Suprapubic skin (tissue), 4 donors: ENCODE results near the gene PTCHD4. TPM values are rescaled to one million over a fixed set of nuclear protein-coding genes. Genes with fewer than 3 reads are reported as not detected.

Experiments used
- DNase-seq, 2 donors: peaks; one replicate each; pipeline ENCODE4 v3.0.0-alpha.2; 2019; ENCODE audit warnings: low spot score in 2 of 2
- H3K27ac ChIP-seq: fragments of 200-600 bp; sonication (generic); one replicate; pipeline ENCODE4 v1.5.1; 2019
- H3K27me3 ChIP-seq: fragments of 200-600 bp; sonication (generic); one replicate; pipeline ENCODE4 v1.5.1; 2019
- H3K36me3 ChIP-seq: fragments of 200-600 bp; sonication (generic); one replicate; pipeline ENCODE4 v1.5.1; 2019
- H3K4me1 ChIP-seq: fragments of 200-600 bp; sonication (generic); one replicate; pipeline ENCODE4 v1.5.1; 2019
- H3K4me3 ChIP-seq: fragments of 200-600 bp; sonication (generic); one replicate; pipeline ENCODE4 v1.5.1; 2019; ENCODE audit warnings: mild to moderate bottlenecking
- H3K9me3 ChIP-seq: fragments of 200-600 bp; sonication (generic); one replicate; pipeline ENCODE4 v1.5.1; 2019
- CTCF ChIP-seq, 2 donors: fragments of 200-600 bp in 1 of 2; fragments of 450-650 bp in 1 of 2; sonication (generic) in 1 of 2; IDR thresholded peaks; one replicate each; pipeline ENCODE4 v1.5.1; 2016 to 2019; ENCODE audit warnings: antibody characterized with exemption in 2 of 2, mild to moderate bottlenecking in 1 of 2, moderate library complexity in 1 of 2
- EP300 ChIP-seq: sonication (generic); formaldehyde crosslinking; IDR thresholded peaks from one replicate; pipeline ENCODE4 v1.6.1; 2017; ENCODE audit warnings: antibody characterized with exemption
- POLR2A ChIP-seq, 2 donors: fragments of 450-650 bp; IDR thresholded peaks; one replicate each; pipeline ENCODE4 v1.6.1; 2017; ENCODE audit warnings: antibody characterized with exemption in 2 of 2, mild to moderate bottlenecking in 2 of 2, moderate library complexity in 2 of 2
- POLR2AphosphoS5 ChIP-seq, 3 donors: sonication (generic); formaldehyde crosslinking; IDR thresholded peaks; one replicate each; pipeline ENCODE4 v1.6.1; 2017; ENCODE audit warnings: antibody characterized with exemption in 3 of 3
- WGBS: methylation state at CpG from one replicate; pipeline ENCODE4 v1.1.5; 2018; 5-methylcytosine and 5-hydroxymethylcytosine counted together
- total RNA-seq, 4 donors: library from RNA; depleted of rRNA; stranded (reverse); fragments of >200 nt; gene quantifications; one replicate each; pipeline ENCODE4 v1.1.0, GENCODE V29; 2016

PTCHD4 gene
- total RNA-seq, 4 donors from 2014 or later = 0.47 to 0.64 TPM; not detected in 2

- no peak for TF ChIP-seq CTCF (IDR thresholded peaks at IDR 0.05)
- no peak for TF ChIP-seq POLR2A (IDR thresholded peaks at IDR 0.05)
- no peak for TF ChIP-seq POLR2AphosphoS5 (IDR thresholded peaks at IDR 0.05)
- TF ChIP-seq EP300 = no peak
- Histone ChIP-seq H3K9me3 (no peaks in the 10 kb centered on the region), H3K4me1 (no peaks in the 10 kb centered on the region), H3K4me3 (no peak overlapping the region), H3K36me3 (no peaks in the 10 kb centered on the region), H3K27me3 (no peaks in the 10 kb centered on the region), H3K27ac (no peak overlapping the region)
- no peak for DNase-seq
- 29% methylated on average over 2 of the region's 2 CpGs for WGBS
Measured at GRCh38 chr6:48141975-48142374, 31.0 kb upstream of the PTCHD4 start.

- TF ChIP-seq CTCF (IDR thresholded peaks at IDR 0.05) = no peak
- TF ChIP-seq POLR2A (IDR thresholded peaks at IDR 0.05) = no peak
- TF ChIP-seq POLR2AphosphoS5 (IDR thresholded peaks at IDR 0.05) = no peak
- no peak for TF ChIP-seq EP300
- Histone ChIP-seq H3K9me3 (no peaks in the 10 kb centered on the region), H3K27me3 (no peaks in the 10 kb centered on the region), H3K4me1 (no peaks in the 10 kb centered on the region), H3K36me3 (no peaks in the 10 kb centered on the region), H3K4me3 (no peak overlapping the region), H3K27ac (no peak overlapping the region)
- DNase-seq = no peak
- WGBS = 59% methylated on average over 2 of the region's 2 CpGs
Measured at GRCh38 chr6:48139818-48140614, 29.0 kb upstream of the PTCHD4 start.

- TF ChIP-seq EP300 = no peak
- no peak for TF ChIP-seq POLR2AphosphoS5 (IDR thresholded peaks at IDR 0.05)
- no peak for TF ChIP-seq POLR2A (IDR thresholded peaks at IDR 0.05)
- 41% methylated on average over 2 of the region's 2 CpGs for WGBS
Measured at GRCh38 chr6:48136856-48137255, 25.9 kb upstream of the PTCHD4 start.

GRCh38 chr6:48135323-48136084 lies 24.5 kb upstream of the PTCHD4 start:
- Histone ChIP-seq H3K27me3 (no peaks in the 10 kb centered on the region), H3K4me3 (no peak overlapping the region), H3K4me1 (no peaks in the 10 kb centered on the region), H3K9me3 (no peaks in the 10 kb centered on the region), H3K36me3 (no peaks in the 10 kb centered on the region), H3K27ac (no peak overlapping the region)
- DNase-seq = no peak
- TF ChIP-seq POLR2A (IDR thresholded peaks at IDR 0.05) = no peak
- TF ChIP-seq CTCF (IDR thresholded peaks at IDR 0.05) = no peak
- TF ChIP-seq POLR2AphosphoS5 (IDR thresholded peaks at IDR 0.05) = no peak
- TF ChIP-seq EP300 = no peak
- WGBS = 78% methylated on average over 5 of the region's 5 CpGs

More at GRCh38 chr6:48136856-48137255, 25.9 kb upstream of the PTCHD4 start:
- H3K9me3 ChIP-seq = no peaks in the 10 kb centered on the region
- DNase-seq = no peak
- H3K4me1 ChIP-seq = no peaks in the 10 kb centered on the region
- no peak overlapping the region for H3K4me3 ChIP-seq
- no peak overlapping the region for H3K27ac ChIP-seq
- no peaks in the 10 kb centered on the region for H3K27me3 ChIP-seq
- H3K36me3 ChIP-seq = no peaks in the 10 kb centered on the region

- no peak overlapping the region for H3K27ac ChIP-seq
- no peaks in the 10 kb centered on the region for H3K9me3 ChIP-seq
- H3K27me3 ChIP-seq = no peaks in the 10 kb centered on the region
- TF ChIP-seq EP300 (no peak), POLR2A (IDR thresholded peaks at IDR 0.05) (no peak), CTCF (IDR thresholded peaks at IDR 0.05) (no peak), POLR2AphosphoS5 (IDR thresholded peaks at IDR 0.05) (no peak)
- H3K4me1 ChIP-seq = no peaks in the 10 kb centered on the region
- 54% methylated on average over 2 of the region's 2 CpGs for WGBS
- no peak for DNase-seq
- no peaks in the 10 kb centered on the region for H3K36me3 ChIP-seq
- no peak overlapping the region for H3K4me3 ChIP-seq
Measured at GRCh38 chr6:48134246-48134645, 23.2 kb upstream of the PTCHD4 start.
